ENCODE measurements around the gene FAM228B.
A peak's percentile ranks its signal among the peaks of the same experiment; 100 is the strongest.
"Not testable (repeated sequence)": the region's sequence is repeated elsewhere in the genome, so short reads cannot be mapped to it uniquely, and the experiment has no call there.

Gene FAM228B

GRCh38 chr2:24117902-24118301, 5.4 kb upstream of the FAM228B start:
- ATAC-seq = no peak
- Mint-ChIP-seq H3K36me3 (peaks cover under 1% of the 10 kb centered on the region), H3K27ac (no peak overlapping the region), H3K27me3 (no peaks in the 10 kb centered on the region), H3K4me3 (no peak overlapping the region), H3K9me3 (no peaks in the 10 kb centered on the region), H3K4me1 (peaks cover 6% of the 10 kb centered on the region)

- H3K4me3 Mint-ChIP-seq = no peak overlapping the region
- no peak overlapping the region for H3K27ac Mint-ChIP-seq
Observed at GRCh38 chr2:24121066-24121465, 2.2 kb upstream of the FAM228B start.

GRCh38 chr2:24121469-24121868, 1.8 kb upstream of the FAM228B start:
- peak overlapping the region; percentile 87 for H3K27ac Mint-ChIP-seq
- no peaks in the 10 kb centered on the region for H3K27me3 Mint-ChIP-seq
- no peaks in the 10 kb centered on the region for H3K36me3 Mint-ChIP-seq
- peaks cover 27% of the 10 kb centered on the region for H3K4me1 Mint-ChIP-seq
- no peak overlapping the region for H3K4me3 Mint-ChIP-seq
- no peak for ATAC-seq
- no peaks in the 10 kb centered on the region for H3K9me3 Mint-ChIP-seq

More at GRCh38 chr2:24121066-24121465, 2.2 kb upstream of the FAM228B start:
- ATAC-seq = no peak
- Mint-ChIP-seq H3K27me3 (no peaks in the 10 kb centered on the region), H3K9me3 (no peaks in the 10 kb centered on the region), H3K36me3 (no peaks in the 10 kb centered on the region), H3K4me1 (peaks cover 26% of the 10 kb centered on the region)

- H3K36me3 Mint-ChIP-seq = no peaks in the 10 kb centered on the region
- peak overlapping the region; percentile 86 for H3K4me3 Mint-ChIP-seq
- H3K27ac Mint-ChIP-seq = peak overlapping the region; percentile 87
- H3K9me3 Mint-ChIP-seq = no peaks in the 10 kb centered on the region
- peaks cover 27% of the 10 kb centered on the region for H3K4me1 Mint-ChIP-seq
- no peak for ATAC-seq
- H3K27me3 Mint-ChIP-seq = no peaks in the 10 kb centered on the region
Observed at GRCh38 chr2:24122366-24123194, 689 bp upstream of the FAM228B start.

- ATAC-seq = peak; percentile 0
- no peaks in the 10 kb centered on the region for H3K9me3 Mint-ChIP-seq
- peak overlapping the region; percentile 87 for H3K27ac Mint-ChIP-seq
- H3K36me3 Mint-ChIP-seq = peaks cover 6% of the 10 kb centered on the region
- peak overlapping the region; percentile 81 for H3K4me3 Mint-ChIP-seq
- no peaks in the 10 kb centered on the region for H3K27me3 Mint-ChIP-seq
- H3K4me1 Mint-ChIP-seq = peaks cover 27% of the 10 kb centered on the region
Observed at GRCh38 chr2:24123922-24124580, 782 bp downstream of the FAM228B start.

GRCh38 chr2:24125956-24126355, 2.7 kb downstream of the FAM228B start:
- Mint-ChIP-seq H3K9me3 (no peaks in the 10 kb centered on the region), H3K4me1 (peaks cover 27% of the 10 kb centered on the region), H3K36me3 (peaks cover 6% of the 10 kb centered on the region), H3K27me3 (no peaks in the 10 kb centered on the region), H3K4me3 (no peak overlapping the region), H3K27ac (peak overlapping the region; percentile 52)
- ATAC-seq = no peak

- no peaks in the 10 kb centered on the region for H3K4me1 Mint-ChIP-seq
- no peak overlapping the region for H3K27ac Mint-ChIP-seq
- peaks cover 19% of the 10 kb centered on the region for H3K36me3 Mint-ChIP-seq
- no peak for ATAC-seq
- no peaks in the 10 kb centered on the region for H3K9me3 Mint-ChIP-seq
- H3K27me3 Mint-ChIP-seq = no peaks in the 10 kb centered on the region
- no peak overlapping the region for H3K4me3 Mint-ChIP-seq
Observed at GRCh38 chr2:24132543-24132942, 9.3 kb downstream of the FAM228B start.

GRCh38 chr2:24140305-24140704, 17.0 kb downstream of the FAM228B start:
- not testable (repeated sequence) for H3K4me1 Mint-ChIP-seq, H3K27me3 Mint-ChIP-seq, H3K27ac Mint-ChIP-seq, H3K4me3 Mint-ChIP-seq, H3K9me3 Mint-ChIP-seq, ATAC-seq
- H3K36me3 Mint-ChIP-seq = peaks cover 19% of the 10 kb centered on the region

GRCh38 chr2:24147364-24147763, 24.1 kb downstream of the FAM228B start:
- Mint-ChIP-seq H3K27ac (no peak overlapping the region), H3K4me1 (no peaks in the 10 kb centered on the region), H3K9me3 (peaks cover 19% of the 10 kb centered on the region), H3K27me3 (no peaks in the 10 kb centered on the region), H3K4me3 (no peak overlapping the region), H3K36me3 (peaks cover 61% of the 10 kb centered on the region)
- ATAC-seq = no peak

- ATAC-seq = no peak
- no peak overlapping the region for H3K4me3 Mint-ChIP-seq
- H3K27me3 Mint-ChIP-seq = no peaks in the 10 kb centered on the region
- H3K27ac Mint-ChIP-seq = no peak overlapping the region
- peaks cover 14% of the 10 kb centered on the region for H3K9me3 Mint-ChIP-seq
- H3K4me1 Mint-ChIP-seq = no peaks in the 10 kb centered on the region
- H3K36me3 Mint-ChIP-seq = peaks cover 60% of the 10 kb centered on the region
Observed at GRCh38 chr2:24152413-24153197, 29.3 kb downstream of the FAM228B start.

GRCh38 chr2:24153478-24153877, 30.2 kb downstream of the FAM228B start:
- no peaks in the 10 kb centered on the region for H3K27me3 Mint-ChIP-seq
- H3K4me1 Mint-ChIP-seq = no peaks in the 10 kb centered on the region
- H3K36me3 Mint-ChIP-seq = peaks cover 57% of the 10 kb centered on the region
- peaks cover 7% of the 10 kb centered on the region for H3K9me3 Mint-ChIP-seq
- no peak for ATAC-seq
- no peak overlapping the region for H3K27ac Mint-ChIP-seq
- no peak overlapping the region for H3K4me3 Mint-ChIP-seq

- no peak for ATAC-seq
- no peak overlapping the region for H3K4me3 Mint-ChIP-seq
- H3K36me3 Mint-ChIP-seq = peaks cover 41% of the 10 kb centered on the region
- H3K4me1 Mint-ChIP-seq = no peaks in the 10 kb centered on the region
- H3K9me3 Mint-ChIP-seq = no peaks in the 10 kb centered on the region
- no peak overlapping the region for H3K27ac Mint-ChIP-seq
- H3K27me3 Mint-ChIP-seq = no peaks in the 10 kb centered on the region
Observed at GRCh38 chr2:24158131-24158530, 34.9 kb downstream of the FAM228B start.

- Mint-ChIP-seq H3K27ac (no peak overlapping the region), H3K27me3 (no peaks in the 10 kb centered on the region), H3K4me3 (no peak overlapping the region), H3K9me3 (no peaks in the 10 kb centered on the region), H3K4me1 (peaks cover 8% of the 10 kb centered on the region), H3K36me3 (peaks cover 32% of the 10 kb centered on the region)
- no peak for ATAC-seq
Observed at GRCh38 chr2:24159708-24160107, 36.4 kb downstream of the FAM228B start.

- peaks cover 17% of the 10 kb centered on the region for H3K4me1 Mint-ChIP-seq
- no peaks in the 10 kb centered on the region for H3K27me3 Mint-ChIP-seq
- H3K27ac Mint-ChIP-seq = no peak overlapping the region
- H3K36me3 Mint-ChIP-seq = peaks cover 32% of the 10 kb centered on the region
- no peaks in the 10 kb centered on the region for H3K9me3 Mint-ChIP-seq
- H3K4me3 Mint-ChIP-seq = no peak overlapping the region
- no peak for ATAC-seq
Observed at GRCh38 chr2:24160761-24161160, 37.5 kb downstream of the FAM228B start.

- peaks cover 17% of the 10 kb centered on the region for H3K4me1 Mint-ChIP-seq
- H3K9me3 Mint-ChIP-seq = no peaks in the 10 kb centered on the region
- peaks cover 25% of the 10 kb centered on the region for H3K36me3 Mint-ChIP-seq
- H3K4me3 Mint-ChIP-seq = no peak overlapping the region
- no peak overlapping the region for H3K27ac Mint-ChIP-seq
- H3K27me3 Mint-ChIP-seq = no peaks in the 10 kb centered on the region
- no peak for ATAC-seq
Observed at GRCh38 chr2:24162494-24162893, 39.2 kb downstream of the FAM228B start.
